ENCODE measurements around the gene UNC13C.

The UNC13C gene

DNA sequence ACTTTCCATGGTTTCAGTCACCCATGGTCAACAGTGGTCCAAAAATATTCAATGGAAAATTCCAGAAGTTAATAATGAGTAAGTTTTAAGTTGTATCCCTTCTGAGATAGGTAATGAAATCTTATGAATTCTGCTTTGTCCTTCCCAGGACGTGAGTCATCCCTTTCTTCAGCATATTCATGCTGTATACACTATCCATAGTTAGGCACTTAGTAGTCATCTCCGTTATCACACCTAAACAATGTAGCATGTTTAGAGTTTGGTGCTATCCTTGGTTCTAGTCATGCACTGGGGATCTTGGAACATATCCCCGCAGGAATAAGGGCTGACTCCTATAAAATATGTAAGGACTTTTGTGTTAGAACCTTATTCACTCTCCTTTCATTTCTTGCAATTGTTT is 153.2 kb downstream of the UNC13C start:
- Histone ChIP-seq H2AK5ac (ENCODE audit: low read length) (no peak overlapping the region), H2BK12ac (ENCODE audit: low read length) (no peak overlapping the region), H3K4me2 (ENCODE audit: low read length) (no peak overlapping the region), H2AFZ (ENCODE audit: insufficient read depth, low read length, poor library complexity) (no peak overlapping the region), H3K18ac (ENCODE audit: low read length) (no peak overlapping the region), H4K8ac (ENCODE audit: low read depth, low read length) (no peak overlapping the region), H3K4me1 (ENCODE audit: control insufficient read depth in 1 of 2, insufficient read depth in 2 of 2, low read length in 2 of 2) (no peaks in the 10 kb centered on the region), H3K27me3 (ENCODE audit: insufficient read depth, low read length) (no peaks in the 10 kb centered on the region), H3K79me2 (ENCODE audit: control insufficient read depth, insufficient read depth, low read length, poor library complexity) (no peaks in the 10 kb centered on the region), H3K79me1 (ENCODE audit: low read length) (no peaks in the 10 kb centered on the region), H3K4me3 (ENCODE audit: low read depth, low read length) (no peak overlapping the region), H2BK5ac (ENCODE audit: low read depth, low read length, poor library complexity) (no peak overlapping the region), H3K27ac (ENCODE audit: low read depth, low read length) (no peak overlapping the region), H3K36me3 (ENCODE audit: control insufficient read depth in 1 of 2, insufficient read depth in 2 of 2, low read length in 2 of 2) (no peaks in the 10 kb centered on the region), H3K14ac (ENCODE audit: low read length) (no peak overlapping the region), H2BK120ac (ENCODE audit: insufficient read depth, low read length, poor library complexity) (no peak overlapping the region), H3K9ac (ENCODE audit: low read length) (no peak overlapping the region), H4K91ac (ENCODE audit: low read depth, low read length) (no peak overlapping the region), H3K9me3 (ENCODE audit: insufficient read depth, low read depth, low read length) (no peaks in the 10 kb centered on the region), H3K4ac (ENCODE audit: low read depth, low read length) (no peak overlapping the region), H3K23ac (ENCODE audit: low read length) (no peak overlapping the region), H4K12ac (ENCODE audit: low read depth, low read length) (no peak overlapping the region)
- WGBS (ENCODE audit: extremely low coverage, insufficient coverage, insufficient read length) = no CpG with 5 or more reads among the region's 3 CpGs
- peak; percentile 18 to 37 for DNase-seq

DNA sequence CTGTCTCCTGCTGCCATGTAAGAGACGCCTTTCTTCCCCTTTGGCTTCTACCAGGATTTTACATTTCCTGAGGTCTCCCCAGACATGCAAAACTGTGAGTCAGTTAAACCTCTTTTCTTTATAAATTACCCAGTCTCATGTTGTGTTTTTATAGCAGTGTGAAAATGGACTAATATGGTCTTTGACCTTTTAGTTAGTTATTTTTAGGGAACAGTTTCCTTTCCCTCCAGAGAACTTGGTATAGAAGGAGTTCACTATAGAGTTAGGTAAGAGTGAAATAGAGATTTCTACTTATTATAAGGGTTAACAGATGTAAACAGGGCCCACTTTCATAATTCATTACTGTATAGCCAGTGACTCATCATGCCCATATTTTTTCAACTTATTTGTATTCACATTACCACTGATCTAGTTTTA is 170.9 kb downstream of the UNC13C start:
- H3K27me3 ChIP-seq (ENCODE audit: insufficient read depth, low read length) = no peaks in the 10 kb centered on the region
- WGBS (ENCODE audit: extremely low coverage, insufficient coverage, insufficient read length) = no CpG with 5 or more reads among the region's 1 CpG
- H4K12ac ChIP-seq (ENCODE audit: low read depth, low read length) = no peak overlapping the region

DNA sequence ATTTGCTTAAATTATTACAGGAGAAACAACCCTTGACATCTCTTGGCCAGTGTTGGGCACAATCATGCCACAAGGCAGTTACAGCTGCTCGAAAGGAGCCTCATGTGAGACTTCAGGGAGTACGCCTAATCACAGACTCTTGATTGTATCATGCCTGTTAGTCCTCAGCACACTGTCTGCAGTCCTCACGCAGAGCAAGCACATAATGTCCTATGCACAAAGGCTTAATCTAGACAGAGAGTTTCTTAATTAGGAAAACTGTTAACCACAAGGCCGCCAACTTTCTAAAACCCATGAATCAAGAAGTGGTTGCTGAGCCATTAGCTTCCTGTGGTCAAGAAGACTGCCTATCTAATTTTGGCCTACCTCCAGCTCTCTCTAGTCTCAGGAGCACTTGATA is 172.0 kb downstream of the UNC13C start:
- Histone ChIP-seq H3K4me3 (ENCODE audit: low read depth, low read length) (no peak overlapping the region), H2BK5ac (ENCODE audit: low read depth, low read length, poor library complexity) (no peak overlapping the region), H3K27me3 (ENCODE audit: insufficient read depth, low read length) (no peaks in the 10 kb centered on the region), H3K9me3 (ENCODE audit: insufficient read depth, low read depth, low read length) (no peaks in the 10 kb centered on the region), H3K23ac (ENCODE audit: low read length) (no peak overlapping the region), H3K4me1 (ENCODE audit: control insufficient read depth in 1 of 2, insufficient read depth in 2 of 2, low read length in 2 of 2) (no peaks in the 10 kb centered on the region), H3K4ac (ENCODE audit: low read depth, low read length) (no peak overlapping the region), H2AFZ (ENCODE audit: insufficient read depth, low read length, poor library complexity) (no peak overlapping the region), H3K79me1 (ENCODE audit: low read length) (no peaks in the 10 kb centered on the region), H2BK120ac (ENCODE audit: insufficient read depth, low read length, poor library complexity) (no peak overlapping the region), H4K12ac (ENCODE audit: low read depth, low read length) (no peak overlapping the region), H3K14ac (ENCODE audit: low read length) (no peak overlapping the region), H4K91ac (ENCODE audit: low read depth, low read length) (no peak overlapping the region), H2AK5ac (ENCODE audit: low read length) (no peak overlapping the region), H3K27ac (ENCODE audit: low read depth, low read length) (no peak overlapping the region), H3K79me2 (ENCODE audit: control insufficient read depth, insufficient read depth, low read length, poor library complexity) (no peaks in the 10 kb centered on the region), H4K8ac (ENCODE audit: low read depth, low read length) (no peak overlapping the region), H2BK12ac (ENCODE audit: low read length) (no peak overlapping the region), H3K36me3 (ENCODE audit: control insufficient read depth in 1 of 2, insufficient read depth in 2 of 2, low read length in 2 of 2) (no peaks in the 10 kb centered on the region), H3K4me2 (ENCODE audit: low read length) (no peak overlapping the region), H3K9ac (ENCODE audit: low read length) (no peak overlapping the region), H3K18ac (ENCODE audit: low read length) (no peak overlapping the region)
- no peak for DNase-seq
- WGBS (ENCODE audit: extremely low coverage, insufficient coverage, insufficient read length) = no CpG with 5 or more reads among the region's 4 CpGs

More for the DNA sequence above, 170.9 kb downstream of the UNC13C start:
- Histone ChIP-seq H4K91ac (ENCODE audit: low read depth, low read length) (no peak overlapping the region), H3K36me3 (ENCODE audit: control insufficient read depth in 1 of 2, insufficient read depth in 2 of 2, low read length in 2 of 2) (no peaks in the 10 kb centered on the region), H3K79me1 (ENCODE audit: low read length) (no peaks in the 10 kb centered on the region), H3K4me3 (ENCODE audit: low read depth, low read length) (no peak overlapping the region), H2BK120ac (ENCODE audit: insufficient read depth, low read length, poor library complexity) (no peak overlapping the region), H3K4me2 (ENCODE audit: low read length) (no peak overlapping the region), H2AK5ac (ENCODE audit: low read length) (no peak overlapping the region), H2BK12ac (ENCODE audit: low read length) (no peak overlapping the region), H3K14ac (ENCODE audit: low read length) (no peak overlapping the region), H3K79me2 (ENCODE audit: control insufficient read depth, insufficient read depth, low read length, poor library complexity) (no peaks in the 10 kb centered on the region), H4K8ac (ENCODE audit: low read depth, low read length) (no peak overlapping the region), H3K18ac (ENCODE audit: low read length) (no peak overlapping the region), H3K23ac (ENCODE audit: low read length) (no peak overlapping the region), H3K4me1 (ENCODE audit: control insufficient read depth in 1 of 2, insufficient read depth in 2 of 2, low read length in 2 of 2) (no peaks in the 10 kb centered on the region), H3K4ac (ENCODE audit: low read depth, low read length) (no peak overlapping the region), H3K9ac (ENCODE audit: low read length) (no peak overlapping the region), H3K27ac (ENCODE audit: low read depth, low read length) (no peak overlapping the region), H3K9me3 (ENCODE audit: insufficient read depth, low read depth, low read length) (no peaks in the 10 kb centered on the region), H2BK5ac (ENCODE audit: low read depth, low read length, poor library complexity) (no peak overlapping the region), H2AFZ (ENCODE audit: insufficient read depth, low read length, poor library complexity) (no peak overlapping the region)
- DNase-seq = no peak

DNA sequence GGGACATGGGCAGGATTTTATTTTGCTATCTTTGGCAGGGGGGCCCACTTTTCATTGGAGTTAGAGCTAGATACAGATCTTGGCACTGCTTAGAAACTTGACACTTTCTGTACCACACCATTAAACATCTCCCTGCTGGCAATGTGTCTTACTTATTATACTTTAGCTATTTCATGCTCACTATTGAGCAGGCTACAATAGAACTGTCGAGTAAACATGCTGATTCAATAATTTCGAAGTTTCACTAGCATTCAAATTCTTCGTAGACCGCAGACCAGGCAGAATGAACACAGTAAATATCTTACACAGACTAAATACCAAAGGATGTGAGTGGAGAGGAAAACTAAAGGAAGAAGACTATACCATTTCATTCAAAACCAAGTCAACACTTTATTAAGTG is 180.8 kb downstream of the UNC13C start:
- no peaks in the 10 kb centered on the region for H3K27me3 ChIP-seq (ENCODE audit: insufficient read depth, low read length)
- no CpG with 5 or more reads among the region's 4 CpGs for WGBS (ENCODE audit: extremely low coverage, insufficient coverage, insufficient read length)
- DNase-seq = no peak
- H3K18ac ChIP-seq (ENCODE audit: low read length) = no peak overlapping the region
- H4K8ac ChIP-seq (ENCODE audit: low read depth, low read length) = no peak overlapping the region
- H3K27ac ChIP-seq (ENCODE audit: low read depth, low read length) = no peak overlapping the region
- no peak overlapping the region for H3K23ac ChIP-seq (ENCODE audit: low read length)
- H3K14ac ChIP-seq (ENCODE audit: low read length) = no peak overlapping the region
- H3K9me3 ChIP-seq (ENCODE audit: insufficient read depth, low read depth, low read length) = no peaks in the 10 kb centered on the region
- H4K12ac ChIP-seq (ENCODE audit: low read depth, low read length) = no peak overlapping the region
- no peaks in the 10 kb centered on the region for H3K36me3 ChIP-seq (ENCODE audit: control insufficient read depth in 1 of 2, insufficient read depth in 2 of 2, low read length in 2 of 2)
- no peaks in the 10 kb centered on the region for H3K79me2 ChIP-seq (ENCODE audit: control insufficient read depth, insufficient read depth, low read length, poor library complexity)
- H2AK5ac ChIP-seq (ENCODE audit: low read length) = no peak overlapping the region
- H3K4me1 ChIP-seq (ENCODE audit: control insufficient read depth in 1 of 2, insufficient read depth in 2 of 2, low read length in 2 of 2) = no peaks in the 10 kb centered on the region
- H4K91ac ChIP-seq (ENCODE audit: low read depth, low read length) = no peak overlapping the region
- H2BK12ac ChIP-seq (ENCODE audit: low read length) = no peak overlapping the region
- no peak overlapping the region for H3K4me3 ChIP-seq (ENCODE audit: low read depth, low read length)
- no peaks in the 10 kb centered on the region for H3K79me1 ChIP-seq (ENCODE audit: low read length)
- no peak overlapping the region for H3K4ac ChIP-seq (ENCODE audit: low read depth, low read length)
- H2AFZ ChIP-seq (ENCODE audit: insufficient read depth, low read length, poor library complexity) = no peak overlapping the region
- no peak overlapping the region for H2BK120ac ChIP-seq (ENCODE audit: insufficient read depth, low read length, poor library complexity)
- H3K9ac ChIP-seq (ENCODE audit: low read length) = no peak overlapping the region
- no peak overlapping the region for H3K4me2 ChIP-seq (ENCODE audit: low read length)
- no peak overlapping the region for H2BK5ac ChIP-seq (ENCODE audit: low read depth, low read length, poor library complexity)

Data from trophoblast cell (in vitro differentiated cells and primary cell).